Prostate gland (tissue), 2 donors: Measurements from ENCODE around the gene ADAMTSL3. TPM values are rescaled to one million over a fixed set of nuclear protein-coding genes. Genes with fewer than 3 reads are reported as not detected.
A peak's percentile ranks its signal among the peaks of the same experiment; 100 is the strongest.

Experiments used
- DNase-seq: peaks from one replicate; pipeline ENCODE4 v3.0.0-alpha.2; 2019; ENCODE audit warnings: low spot score
- H3K27ac ChIP-seq, 2 donors: fragments of 200-600 bp; sonication (generic); 2 replicates each; pipeline ENCODE4 v1.5.1; 2017 to 2019
- H3K27me3 ChIP-seq: fragments of 200-600 bp; sonication (generic); replicated peaks from 2 replicates; pipeline ENCODE4 v1.5.1; 2019; ENCODE audit not compliant: insufficient read depth
- H3K36me3 ChIP-seq, 2 donors: fragments of 200-600 bp; sonication (generic); 1 replicate in 1 of 2; 2 replicates in 1 of 2; pipeline versions ENCODE4 v1.5.1 to v1.8.1; 2017 to 2019
- H3K4me1 ChIP-seq: fragments of 200-600 bp; sonication (generic); replicated peaks from 2 replicates; pipeline ENCODE4 v1.5.1; 2019
- H3K4me3 ChIP-seq, 2 donors: fragments of 200-600 bp; sonication (generic); 2 replicates each; pipeline ENCODE4 v1.5.1; 2017 to 2019
- H3K9me3 ChIP-seq: fragments of 200-600 bp; sonication (generic); 2 replicates; pipeline ENCODE4 v1.5.1; 2017
- POLR2A ChIP-seq: fragments of 450-650 bp; IDR thresholded peaks from one replicate; pipeline ENCODE4 v1.6.1; 2016; ENCODE audit warnings: antibody characterized with exemption, mild to moderate bottlenecking
- POLR2AphosphoS5 ChIP-seq: sonication (generic); formaldehyde crosslinking; IDR thresholded peaks from one replicate; pipeline ENCODE4 v1.6.1; 2017; ENCODE audit warnings: antibody characterized with exemption
- WGBS: methylation state at CpG from one replicate; pipeline ENCODE4 v1.1.5; 2018; 5-methylcytosine and 5-hydroxymethylcytosine counted together
- intact Hi-C: fragments of 100-400 bp; cut with DNase I; formaldehyde crosslinking; loops from one replicate; pipeline ENCODE4 v1.14.2; 2022
- total RNA-seq, 2 donors: library from RNA; depleted of rRNA; stranded (reverse); fragments of >200 nt; gene quantifications; one replicate each; pipeline ENCODE4 v1.1.0, GENCODE V29; 2016
- TF ChIP-seq, protein P1 (sequence below), 4 experiments: fragments of 200-600 bp in 2 of 4; fragments of 450-650 bp in 2 of 4; sonication (generic) in 2 of 4; IDR thresholded peaks; 1 replicate in 3 of 4; 2 replicates in 1 of 4; pipeline ENCODE4 v1.5.1; 2016 to 2019; ENCODE audit warnings: antibody characterized with exemption in 4 of 4, mild to moderate bottlenecking in 2 of 4, moderate library complexity in 2 of 4

ADAMTSL3 gene
- total RNA-seq, 2 donors from 2014 or later, result 4.5 to 25.2 TPM

DNA sequence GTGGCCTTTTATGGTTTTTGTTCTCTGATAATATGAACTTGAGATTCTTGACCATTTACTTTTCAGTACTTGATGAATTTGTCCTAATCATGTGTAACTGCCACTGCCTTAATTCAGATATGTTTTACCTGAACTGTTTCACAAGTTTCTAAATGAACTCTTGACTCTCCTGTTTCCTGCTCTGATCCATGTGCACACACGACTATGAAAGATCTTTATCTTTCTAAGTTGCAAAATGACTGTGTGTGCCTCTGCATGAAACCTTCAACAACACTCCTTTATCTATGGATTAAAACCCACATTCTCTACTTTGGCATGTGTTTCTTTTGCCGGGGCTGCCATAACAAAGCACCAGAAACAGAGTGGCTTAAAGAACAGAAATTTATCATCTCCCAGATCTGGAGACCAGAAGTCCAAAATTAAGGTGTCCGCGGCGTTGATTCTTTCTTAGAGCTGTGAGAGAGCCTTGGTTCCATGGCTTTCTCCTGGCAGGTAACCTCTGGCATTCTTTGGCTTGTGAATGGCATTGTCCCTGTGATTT is 275.0 kb downstream of the ADAMTSL3 start:
- Histone ChIP-seq H3K36me3 (no peaks in the 10 kb centered on the region), H3K27ac (peak overlapping the region in 1 of 2 donors; percentile 8), H3K4me1 (peaks cover 3% of the 10 kb centered on the region), H3K27me3 (no peaks in the 10 kb centered on the region), H3K4me3 (no peak overlapping the region), H3K9me3 (no peaks in the 10 kb centered on the region)
- TF ChIP-seq POLR2AphosphoS5, result peak; percentile 43
- TF ChIP-seq, protein P1, sequence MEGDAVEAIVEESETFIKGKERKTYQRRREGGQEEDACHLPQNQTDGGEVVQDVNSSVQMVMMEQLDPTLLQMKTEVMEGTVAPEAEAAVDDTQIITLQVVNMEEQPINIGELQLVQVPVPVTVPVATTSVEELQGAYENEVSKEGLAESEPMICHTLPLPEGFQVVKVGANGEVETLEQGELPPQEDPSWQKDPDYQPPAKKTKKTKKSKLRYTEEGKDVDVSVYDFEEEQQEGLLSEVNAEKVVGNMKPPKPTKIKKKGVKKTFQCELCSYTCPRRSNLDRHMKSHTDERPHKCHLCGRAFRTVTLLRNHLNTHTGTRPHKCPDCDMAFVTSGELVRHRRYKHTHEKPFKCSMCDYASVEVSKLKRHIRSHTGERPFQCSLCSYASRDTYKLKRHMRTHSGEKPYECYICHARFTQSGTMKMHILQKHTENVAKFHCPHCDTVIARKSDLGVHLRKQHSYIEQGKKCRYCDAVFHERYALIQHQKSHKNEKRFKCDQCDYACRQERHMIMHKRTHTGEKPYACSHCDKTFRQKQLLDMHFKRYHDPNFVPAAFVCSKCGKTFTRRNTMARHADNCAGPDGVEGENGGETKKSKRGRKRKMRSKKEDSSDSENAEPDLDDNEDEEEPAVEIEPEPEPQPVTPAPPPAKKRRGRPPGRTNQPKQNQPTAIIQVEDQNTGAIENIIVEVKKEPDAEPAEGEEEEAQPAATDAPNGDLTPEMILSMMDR (IDR thresholded peaks at IDR 0.05), result no peak
- WGBS, result 44% methylated on average over 5 of the region's 5 CpGs
- DNase-seq, result no peak
- intact Hi-C loops, result no loop called here

DNA sequence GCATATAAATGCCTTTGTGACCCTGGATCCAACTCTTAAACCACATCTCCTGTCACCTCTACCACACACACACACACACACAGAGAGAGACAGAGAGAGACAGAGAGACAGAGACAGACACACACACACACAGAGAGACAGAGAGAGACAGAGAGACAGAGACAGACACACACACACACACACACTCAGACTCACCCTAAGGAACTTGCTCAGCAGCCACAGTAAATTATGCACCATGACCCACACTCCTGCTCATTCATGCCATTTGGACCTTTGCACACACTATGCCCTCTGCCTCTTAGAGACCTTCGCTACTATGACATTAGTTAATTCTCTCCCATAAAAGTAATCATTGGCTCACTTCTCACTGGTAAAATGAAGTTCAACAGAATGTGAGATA is 275.7 kb downstream of the ADAMTSL3 start:
- no peak for DNase-seq
- Histone ChIP-seq H3K27me3 (no peaks in the 10 kb centered on the region), H3K36me3 (no peaks in the 10 kb centered on the region), H3K4me1 (peaks cover 3% of the 10 kb centered on the region), H3K9me3 (no peaks in the 10 kb centered on the region), H3K4me3 (no peak overlapping the region), H3K27ac (peak overlapping the region in 1 of 2 donors; percentile 8)
- 97% methylated on average over 1 of the region's 1 CpG for WGBS
- TF ChIP-seq, protein P1 (IDR thresholded peaks at IDR 0.05), result no peak
- TF ChIP-seq POLR2A, result no peak
- TF ChIP-seq POLR2AphosphoS5, result no peak
- intact Hi-C loops, result loop anchor here (2.0 kb wide), 1 partner anchor 69 kb away; no protein-coding TSS in a partner anchor

DNA sequence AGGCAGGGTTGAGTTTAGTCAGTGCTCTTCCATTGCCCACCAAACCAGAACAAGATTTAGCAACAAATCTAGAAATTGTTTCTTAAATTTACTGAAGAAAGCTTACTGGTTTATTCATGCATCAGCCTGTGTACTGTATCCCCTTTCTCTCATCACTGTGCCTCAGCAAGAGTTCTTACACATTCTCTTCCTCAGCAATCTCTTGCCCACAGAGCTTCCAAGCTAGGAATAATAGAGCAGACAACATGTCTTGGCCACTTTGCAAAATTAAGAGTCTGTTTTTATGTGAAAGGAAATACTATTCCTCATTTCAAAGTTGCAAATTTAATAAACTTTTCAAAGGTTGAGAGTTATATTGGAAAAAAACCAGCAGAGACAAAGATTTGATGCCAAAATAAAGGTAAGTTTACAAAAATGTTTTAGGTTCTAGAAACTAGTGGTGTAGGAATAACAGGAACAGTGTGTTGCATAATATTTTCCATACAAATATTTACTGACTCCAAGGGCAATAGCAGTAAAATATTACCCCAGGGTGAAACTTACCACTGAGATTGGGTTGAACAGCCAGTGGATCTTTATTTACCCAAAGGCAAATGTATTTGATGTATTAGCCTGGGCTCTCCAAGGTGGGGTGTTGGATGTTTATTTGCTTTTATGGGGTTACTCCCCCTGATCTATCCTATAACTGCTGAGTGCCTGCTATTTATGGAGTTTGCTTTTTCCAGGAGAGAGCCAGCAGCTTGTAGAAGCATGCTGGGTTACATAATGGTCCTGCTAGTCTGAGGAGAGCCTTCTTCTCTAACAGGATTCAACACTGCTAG is 276.7 kb downstream of the ADAMTSL3 start:
- intact Hi-C loops, result loop anchor here (2.0 kb wide), 1 partner anchor 68 kb away; no protein-coding TSS in a partner anchor
- peaks cover 3% of the 10 kb centered on the region for H3K4me1 ChIP-seq
- no peak overlapping the region for H3K4me3 ChIP-seq
- no peaks in the 10 kb centered on the region for H3K9me3 ChIP-seq
- DNase-seq, result peak; percentile 90
- TF ChIP-seq, protein P1 (IDR thresholded peaks at IDR 0.05), result peak in 1 of 4 experiments; percentile 25
- TF ChIP-seq POLR2A (no peak), POLR2AphosphoS5 (peak; percentile 97)
- peak overlapping the region; percentile 26 to 32 for H3K27ac ChIP-seq
- no peaks in the 10 kb centered on the region for H3K27me3 ChIP-seq
- H3K36me3 ChIP-seq, result no peaks in the 10 kb centered on the region

DNA sequence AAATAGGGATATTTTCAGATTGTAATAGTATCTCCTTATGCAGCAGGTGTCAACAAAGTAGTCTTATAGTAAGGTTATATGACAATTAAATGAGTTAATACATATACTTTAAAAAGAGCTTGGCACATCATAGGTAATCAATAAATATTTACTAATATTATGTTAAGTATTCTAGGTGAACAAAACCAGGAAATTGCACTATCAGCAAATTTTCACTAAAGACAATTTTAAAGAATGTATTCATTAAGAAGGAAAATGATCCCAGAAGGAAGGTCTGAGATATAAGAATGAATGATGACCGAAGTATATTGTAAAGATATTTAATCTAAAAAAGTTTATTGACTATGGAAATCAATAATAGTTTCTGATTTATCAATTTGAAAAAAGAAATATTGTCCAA is 281.9 kb downstream of the ADAMTSL3 start:
- Histone ChIP-seq H3K27me3 (no peaks in the 10 kb centered on the region), H3K4me3 (no peak overlapping the region), H3K4me1 (no peaks in the 10 kb centered on the region), H3K9me3 (no peaks in the 10 kb centered on the region), H3K36me3 (no peaks in the 10 kb centered on the region), H3K27ac (no peak overlapping the region)
- intact Hi-C loops, result no loop called here
- DNase-seq, result no peak
- no peak for TF ChIP-seq POLR2A
- TF ChIP-seq, protein P1 (IDR thresholded peaks at IDR 0.05), result no peak
- 98% methylated on average over 1 of the region's 1 CpG for WGBS

DNA sequence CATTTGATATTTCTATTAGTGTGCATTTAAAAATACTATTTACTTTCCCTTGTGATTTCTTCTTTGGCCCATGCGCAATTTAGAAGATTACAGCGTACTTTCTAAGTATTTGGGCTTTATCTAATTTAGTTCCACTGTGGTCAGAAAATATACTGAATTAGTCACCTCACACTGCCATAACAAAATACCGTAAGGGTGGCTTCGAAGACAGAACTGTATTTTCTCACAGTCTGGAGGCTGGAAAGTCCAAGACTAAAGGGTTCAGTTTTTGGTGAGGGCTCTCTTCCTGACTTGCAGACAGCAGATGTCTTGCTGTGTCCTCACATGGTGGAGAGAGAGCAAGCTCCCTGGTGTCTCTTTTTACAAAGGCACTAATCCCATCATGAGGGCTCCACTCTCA is 286.2 kb downstream of the ADAMTSL3 start:
- no peak for DNase-seq
- no peak for TF ChIP-seq POLR2AphosphoS5
- TF ChIP-seq, protein P1 (IDR thresholded peaks at IDR 0.05), result no peak
- no peak for TF ChIP-seq POLR2A
- Histone ChIP-seq H3K4me1 (no peaks in the 10 kb centered on the region), H3K36me3 (no peaks in the 10 kb centered on the region), H3K4me3 (no peak overlapping the region), H3K9me3 (no peaks in the 10 kb centered on the region), H3K27me3 (no peaks in the 10 kb centered on the region), H3K27ac (no peak overlapping the region)
- 96% methylated on average over 4 of the region's 4 CpGs for WGBS
- intact Hi-C loops, result no loop called here
